ENCODE data around the gene PCDHB10. TPM values are rescaled to one million over a fixed set of nuclear protein-coding genes. Genes with fewer than 3 reads are reported as not detected.

Gene PCDHB10
- total and polyA plus RNA-seq, 10 of the 15 experiments (the other 5 are each of a cell fraction or from before 2014, with no cell fraction given): 0.01 to 0.06 TPM; not detected in 8

DNA sequence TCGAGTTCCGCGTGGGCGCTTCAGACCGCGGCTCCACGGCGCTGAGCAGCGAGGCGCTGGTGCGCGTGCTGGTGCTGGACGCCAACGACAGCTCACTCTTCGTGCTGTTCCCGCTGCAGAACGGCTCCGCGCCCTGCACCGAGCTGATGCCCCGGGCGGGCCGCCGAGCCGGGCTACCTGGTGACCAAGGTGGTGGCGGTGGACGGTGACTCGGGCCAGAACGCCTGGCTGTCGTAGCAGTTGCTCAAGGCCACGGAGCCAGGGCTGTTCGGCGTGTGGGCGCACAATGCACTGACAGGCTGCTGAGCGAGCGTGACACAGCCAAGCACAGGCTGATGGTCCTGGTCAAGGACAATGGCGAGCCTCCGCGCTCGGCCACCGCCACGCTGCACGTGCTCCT, 49.3 kb downstream of the PCDHB10 start (continued):
- TF ChIP-seq, protein P1, sequence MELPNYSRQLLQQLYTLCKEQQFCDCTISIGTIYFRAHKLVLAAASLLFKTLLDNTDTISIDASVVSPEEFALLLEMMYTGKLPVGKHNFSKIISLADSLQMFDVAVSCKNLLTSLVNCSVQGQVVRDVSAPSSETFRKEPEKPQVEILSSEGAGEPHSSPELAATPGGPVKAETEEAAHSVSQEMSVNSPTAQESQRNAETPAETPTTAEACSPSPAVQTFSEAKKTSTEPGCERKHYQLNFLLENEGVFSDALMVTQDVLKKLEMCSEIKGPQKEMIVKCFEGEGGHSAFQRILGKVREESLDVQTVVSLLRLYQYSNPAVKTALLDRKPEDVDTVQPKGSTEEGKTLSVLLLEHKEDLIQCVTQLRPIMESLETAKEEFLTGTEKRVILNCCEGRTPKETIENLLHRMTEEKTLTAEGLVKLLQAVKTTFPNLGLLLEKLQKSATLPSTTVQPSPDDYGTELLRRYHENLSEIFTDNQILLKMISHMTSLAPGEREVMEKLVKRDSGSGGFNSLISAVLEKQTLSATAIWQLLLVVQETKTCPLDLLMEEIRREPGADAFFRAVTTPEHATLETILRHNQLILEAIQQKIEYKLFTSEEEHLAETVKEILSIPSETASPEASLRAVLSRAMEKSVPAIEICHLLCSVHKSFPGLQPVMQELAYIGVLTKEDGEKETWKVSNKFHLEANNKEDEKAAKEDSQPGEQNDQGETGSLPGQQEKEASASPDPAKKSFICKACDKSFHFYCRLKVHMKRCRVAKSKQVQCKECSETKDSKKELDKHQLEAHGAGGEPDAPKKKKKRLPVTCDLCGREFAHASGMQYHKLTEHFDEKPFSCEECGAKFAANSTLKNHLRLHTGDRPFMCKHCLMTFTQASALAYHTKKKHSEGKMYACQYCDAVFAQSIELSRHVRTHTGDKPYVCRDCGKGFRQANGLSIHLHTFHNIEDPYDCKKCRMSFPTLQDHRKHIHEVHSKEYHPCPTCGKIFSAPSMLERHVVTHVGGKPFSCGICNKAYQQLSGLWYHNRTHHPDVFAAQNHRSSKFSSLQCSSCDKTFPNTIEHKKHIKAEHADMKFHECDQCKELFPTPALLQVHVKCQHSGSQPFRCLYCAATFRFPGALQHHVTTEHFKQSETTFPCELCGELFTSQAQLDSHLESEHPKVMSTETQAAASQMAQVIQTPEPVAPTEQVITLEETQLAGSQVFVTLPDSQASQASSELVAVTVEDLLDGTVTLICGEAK (IDR thresholded peaks at IDR 0.05; ENCODE audit: borderline replicate concordance): no peak
- TF ChIP-seq EED (IDR thresholded peaks at IDR 0.05; ENCODE audit: low read depth): no peak

Other genes with a start within 250 kb of the PCDHB10 start
Only the 7 nearest of the 37 such genes appear.
- gene PCDHB7, start 19.7 kb upstream of the PCDHB10 start, total RNA-seq (2014; rRNA removed): not detected in 2 replicates
- gene PCDHB7, start 19.7 kb upstream of the PCDHB10 start, total RNA-seq (2014; rRNA removed; fragmentation: Illumina TruSeq; extraction: Trizol): not detected in 2 replicates
- gene PCDHB7, start 19.7 kb upstream of the PCDHB10 start, total RNA-seq (2021): not detected in 2 replicates
- gene PCDHB7, start 19.7 kb upstream of the PCDHB10 start, polyA plus RNA-seq (2011; rRNA removed): not detected in 2 replicates
- not detected in 2 replicates for gene PCDHB7, start 19.7 kb upstream of the PCDHB10 start, polyA plus RNA-seq (2014; fragmentation: Illumina TruSeq; extraction: Trizol)
- gene PCDHB7, start 19.7 kb upstream of the PCDHB10 start, polyA plus RNA-seq (2014; fragmentation: Nextera tagmentation; extraction: Ambion mirVana): not detected
- not detected in 2 replicates for gene PCDHB7, start 19.7 kb upstream of the PCDHB10 start, polyA plus RNA-seq (2014; rRNA removed)
- not detected for gene PCDHB7, start 19.7 kb upstream of the PCDHB10 start, polyA plus RNA-seq (2016; fragmentation: Nextera tagmentation; extraction: Ambion mirVana)
- gene PCDHB8, start 14.6 kb upstream of the PCDHB10 start, total RNA-seq (2014; rRNA removed): not detected in 2 replicates
- gene PCDHB8, start 14.6 kb upstream of the PCDHB10 start, total RNA-seq (2014; rRNA removed; fragmentation: Illumina TruSeq; extraction: Trizol): not detected in 2 replicates
- not detected in 2 replicates for gene PCDHB8, start 14.6 kb upstream of the PCDHB10 start, total RNA-seq (2021)
- not detected in 2 replicates for gene PCDHB8, start 14.6 kb upstream of the PCDHB10 start, polyA plus RNA-seq (2011; rRNA removed)
- not detected in 2 replicates for gene PCDHB8, start 14.6 kb upstream of the PCDHB10 start, polyA plus RNA-seq (2014; fragmentation: Illumina TruSeq; extraction: Trizol)
- not detected for gene PCDHB8, start 14.6 kb upstream of the PCDHB10 start, polyA plus RNA-seq (2014; fragmentation: Nextera tagmentation; extraction: Ambion mirVana)
- gene PCDHB8, start 14.6 kb upstream of the PCDHB10 start, polyA plus RNA-seq (2014; rRNA removed): not detected in 2 replicates
- gene PCDHB8, start 14.6 kb upstream of the PCDHB10 start, polyA plus RNA-seq (2016; fragmentation: Nextera tagmentation; extraction: Ambion mirVana): not detected
- gene PCDHB16, start 10.0 kb upstream of the PCDHB10 start, total RNA-seq (2014; rRNA removed): not detected in 2 replicates
- gene PCDHB16, start 10.0 kb upstream of the PCDHB10 start, total RNA-seq (2014; rRNA removed; fragmentation: Illumina TruSeq; extraction: Trizol): not detected in 2 replicates
- gene PCDHB16, start 10.0 kb upstream of the PCDHB10 start, total RNA-seq (2021): not detected in 2 replicates
- gene PCDHB16, start 10.0 kb upstream of the PCDHB10 start, polyA plus RNA-seq (2011; rRNA removed): 0.01 TPM in 2 replicates
- gene PCDHB16, start 10.0 kb upstream of the PCDHB10 start, polyA plus RNA-seq (2014; fragmentation: Illumina TruSeq; extraction: Trizol): not detected in 2 replicates
- gene PCDHB16, start 10.0 kb upstream of the PCDHB10 start, polyA plus RNA-seq (2014; fragmentation: Nextera tagmentation; extraction: Ambion mirVana): not detected
- gene PCDHB16, start 10.0 kb upstream of the PCDHB10 start, polyA plus RNA-seq (2014; rRNA removed): not detected in 2 replicates
- not detected for gene PCDHB16, start 10.0 kb upstream of the PCDHB10 start, polyA plus RNA-seq (2016; fragmentation: Nextera tagmentation; extraction: Ambion mirVana)
- gene PCDHB9, start 5.2 kb upstream of the PCDHB10 start, total RNA-seq (2014; rRNA removed): 0.65 TPM in 1 of 2 replicates, not detected in the other
- 0.28 and 0.45 TPM in 2 replicates for gene PCDHB9, start 5.2 kb upstream of the PCDHB10 start, total RNA-seq (2014; rRNA removed; fragmentation: Illumina TruSeq; extraction: Trizol)
- 0.18 TPM in 1 of 2 replicates, not detected in the other for gene PCDHB9, start 5.2 kb upstream of the PCDHB10 start, total RNA-seq (2021)
- 0.06 and 0.20 TPM in 2 replicates for gene PCDHB9, start 5.2 kb upstream of the PCDHB10 start, polyA plus RNA-seq (2011; rRNA removed)
- gene PCDHB9, start 5.2 kb upstream of the PCDHB10 start, polyA plus RNA-seq (2014; fragmentation: Illumina TruSeq; extraction: Trizol): 0.01 TPM in 1 of 2 replicates, not detected in the other
- not detected for gene PCDHB9, start 5.2 kb upstream of the PCDHB10 start, polyA plus RNA-seq (2014; fragmentation: Nextera tagmentation; extraction: Ambion mirVana)
- 0.05 and 0.06 TPM in 2 replicates for gene PCDHB9, start 5.2 kb upstream of the PCDHB10 start, polyA plus RNA-seq (2014; rRNA removed)
- under 1 TPM in 1 of 2 experiments, not detected in 1; 0.08 TPM for gene PCDHB9, start 5.2 kb upstream of the PCDHB10 start, polyA plus RNA-seq (2016; fragmentation: Nextera tagmentation; extraction: Ambion mirVana)
- gene PCDHB11, start 7.3 kb downstream of the PCDHB10 start, total RNA-seq (2014; rRNA removed): not detected in 2 replicates
- not detected in 2 replicates for gene PCDHB11, start 7.3 kb downstream of the PCDHB10 start, total RNA-seq (2014; rRNA removed; fragmentation: Illumina TruSeq; extraction: Trizol)
- gene PCDHB11, start 7.3 kb downstream of the PCDHB10 start, total RNA-seq (2021): not detected in 2 replicates
- not detected in 2 replicates for gene PCDHB11, start 7.3 kb downstream of the PCDHB10 start, polyA plus RNA-seq (2011; rRNA removed)
- not detected in 2 replicates for gene PCDHB11, start 7.3 kb downstream of the PCDHB10 start, polyA plus RNA-seq (2014; fragmentation: Illumina TruSeq; extraction: Trizol)
- not detected for gene PCDHB11, start 7.3 kb downstream of the PCDHB10 start, polyA plus RNA-seq (2014; fragmentation: Nextera tagmentation; extraction: Ambion mirVana)
- gene PCDHB11, start 7.3 kb downstream of the PCDHB10 start, polyA plus RNA-seq (2014; rRNA removed): not detected in 2 replicates
- not detected for gene PCDHB11, start 7.3 kb downstream of the PCDHB10 start, polyA plus RNA-seq (2016; fragmentation: Nextera tagmentation; extraction: Ambion mirVana)
- not detected in 2 replicates for gene PCDHB12, start 16.4 kb downstream of the PCDHB10 start, total RNA-seq (2014; rRNA removed)
- gene PCDHB12, start 16.4 kb downstream of the PCDHB10 start, total RNA-seq (2014; rRNA removed; fragmentation: Illumina TruSeq; extraction: Trizol): not detected in 2 replicates
- not detected in 2 replicates for gene PCDHB12, start 16.4 kb downstream of the PCDHB10 start, total RNA-seq (2021)
- gene PCDHB12, start 16.4 kb downstream of the PCDHB10 start, polyA plus RNA-seq (2011; rRNA removed): 0.04 TPM in 1 of 2 replicates, not detected in the other
- gene PCDHB12, start 16.4 kb downstream of the PCDHB10 start, polyA plus RNA-seq (2014; fragmentation: Illumina TruSeq; extraction: Trizol): 0.04 TPM in 1 of 2 replicates, not detected in the other
- gene PCDHB12, start 16.4 kb downstream of the PCDHB10 start, polyA plus RNA-seq (2014; fragmentation: Nextera tagmentation; extraction: Ambion mirVana): not detected
- not detected in 2 replicates for gene PCDHB12, start 16.4 kb downstream of the PCDHB10 start, polyA plus RNA-seq (2014; rRNA removed)
- under 1 TPM in 1 of 2 experiments, not detected in 1; 0.08 TPM for gene PCDHB12, start 16.4 kb downstream of the PCDHB10 start, polyA plus RNA-seq (2016; fragmentation: Nextera tagmentation; extraction: Ambion mirVana)
- not detected in 2 replicates for gene PCDHB13, start 21.6 kb downstream of the PCDHB10 start, total RNA-seq (2014; rRNA removed)
- gene PCDHB13, start 21.6 kb downstream of the PCDHB10 start, total RNA-seq (2014; rRNA removed; fragmentation: Illumina TruSeq; extraction: Trizol): not detected in 2 replicates
- gene PCDHB13, start 21.6 kb downstream of the PCDHB10 start, total RNA-seq (2021): 0.05 TPM in 1 of 2 replicates, not detected in the other
- 0.01 TPM in 2 replicates for gene PCDHB13, start 21.6 kb downstream of the PCDHB10 start, polyA plus RNA-seq (2011; rRNA removed)
- gene PCDHB13, start 21.6 kb downstream of the PCDHB10 start, polyA plus RNA-seq (2014; fragmentation: Illumina TruSeq; extraction: Trizol): 0.03 TPM in 1 of 2 replicates, not detected in the other
- gene PCDHB13, start 21.6 kb downstream of the PCDHB10 start, polyA plus RNA-seq (2014; fragmentation: Nextera tagmentation; extraction: Ambion mirVana): not detected
- not detected in 2 replicates for gene PCDHB13, start 21.6 kb downstream of the PCDHB10 start, polyA plus RNA-seq (2014; rRNA removed)
- gene PCDHB13, start 21.6 kb downstream of the PCDHB10 start, polyA plus RNA-seq (2016; fragmentation: Nextera tagmentation; extraction: Ambion mirVana): not detected